GM18499 (cell line): ENCODE results near the gene TGFBI.

Experiments used
- ATAC-seq: cut with Tn5 transposase; IDR thresholded peaks from one replicate; pipeline ENCODE4 v1.9.1; 2021; ENCODE audit warnings: moderate number of reproducible peaks; ENCODE audit not compliant: insufficient read depth, unreplicated experiment

The TGFBI gene

DNA sequence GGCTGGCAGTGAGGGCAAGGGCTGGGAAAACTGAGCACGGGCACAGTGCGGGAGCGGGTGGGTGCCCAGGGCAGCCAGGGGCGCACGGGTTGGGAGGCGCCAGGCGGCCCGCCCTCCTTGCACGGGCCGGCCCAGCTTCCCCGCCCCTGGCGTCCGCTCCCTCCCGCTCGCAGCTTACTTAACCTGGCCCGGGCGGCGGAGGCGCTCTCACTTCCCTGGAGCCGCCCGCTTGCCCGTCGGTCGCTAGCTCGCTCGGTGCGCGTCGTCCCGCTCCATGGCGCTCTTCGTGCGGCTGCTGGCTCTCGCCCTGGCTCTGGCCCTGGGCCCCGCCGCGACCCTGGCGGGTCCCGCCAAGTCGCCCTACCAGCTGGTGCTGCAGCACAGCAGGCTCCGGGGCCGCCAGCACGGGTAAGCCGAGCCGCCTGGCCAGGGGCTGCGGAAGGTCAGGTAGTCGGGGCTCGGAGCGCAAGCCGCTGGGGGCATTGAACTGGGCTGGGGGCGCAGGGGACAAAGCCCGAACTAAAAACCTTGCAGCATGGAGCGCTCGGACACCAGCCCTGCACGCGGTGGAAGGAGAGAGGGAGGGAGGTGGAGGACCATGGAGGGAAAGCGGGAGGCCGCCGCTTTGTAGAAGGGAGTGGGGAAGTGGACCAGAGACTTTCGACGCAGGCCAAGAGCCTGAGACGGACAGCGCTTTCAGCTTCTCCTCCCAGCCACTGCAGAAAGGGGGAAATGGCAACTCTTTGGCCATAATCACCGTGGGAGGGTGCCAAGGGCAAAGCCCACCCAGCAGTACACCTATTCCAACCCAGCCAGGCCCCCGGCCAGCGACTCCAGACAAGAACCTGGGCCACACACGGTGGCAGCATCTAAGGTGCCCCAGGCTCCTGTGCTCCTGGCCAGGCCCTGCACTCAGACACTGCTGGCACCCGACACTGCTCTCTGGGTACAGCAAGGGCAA, at the start of gene TGFBI:
TGFBI (plus strand) TSS at position 207 of the 961 bp plus-strand sequence; CDS start at position 275, 68 bp downstream.
- ATAC-seq = no peak

DNA sequence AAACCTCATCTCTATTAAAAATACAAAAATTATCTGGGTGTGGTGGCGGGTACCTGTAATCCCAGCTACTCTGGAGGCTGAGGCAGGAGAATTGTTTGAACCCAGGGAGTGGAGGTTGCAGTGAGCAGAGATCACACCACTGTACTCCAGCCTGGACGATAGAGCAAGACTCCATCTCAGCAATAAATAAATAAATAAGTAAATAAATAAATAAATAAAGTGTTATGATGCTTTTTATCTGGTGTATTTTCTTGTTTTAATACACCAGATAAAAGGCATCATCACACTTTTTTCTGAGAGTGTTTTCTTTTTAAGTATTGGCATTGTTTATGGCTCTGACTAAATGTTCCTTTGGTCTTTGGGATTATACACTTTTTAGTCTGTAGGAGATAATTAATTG, 49.8 kb upstream of the TGFBI start:
- ATAC-seq = no peak

- no peak for ATAC-seq
Measured at GRCh38 chr5:135979510-135979909, 49.3 kb upstream of the TGFBI start.

- no peak for ATAC-seq
Measured at GRCh38 chr5:135980620-135981019, 48.2 kb upstream of the TGFBI start.

- no peak for ATAC-seq
Measured at GRCh38 chr5:135985951-135986350, 42.8 kb upstream of the TGFBI start.

GRCh38 chr5:135986401-135986800, 42.4 kb upstream of the TGFBI start:
- no peak for ATAC-seq

- no peak for ATAC-seq
Measured at GRCh38 chr5:135986891-135987401, 41.8 kb upstream of the TGFBI start.

DNA sequence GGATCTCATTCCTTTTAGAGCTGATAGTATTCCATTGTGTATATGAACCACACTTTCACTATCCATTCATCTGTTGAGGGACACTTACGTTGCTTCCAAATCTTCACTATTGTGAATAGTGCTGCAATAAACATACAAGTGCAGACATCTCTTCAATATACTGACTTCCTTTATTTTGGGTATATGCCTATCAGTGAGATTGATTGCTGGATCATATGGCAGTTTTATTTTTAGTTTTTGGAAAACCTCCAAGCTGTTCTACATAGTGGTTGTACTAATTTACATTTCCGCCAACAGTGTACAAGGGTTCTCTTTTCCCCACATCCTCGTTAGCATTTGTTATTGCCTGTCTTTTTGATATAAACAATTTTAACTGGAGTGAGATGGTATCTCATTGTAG, 40.2 kb upstream of the TGFBI start:
- no peak for ATAC-seq

DNA sequence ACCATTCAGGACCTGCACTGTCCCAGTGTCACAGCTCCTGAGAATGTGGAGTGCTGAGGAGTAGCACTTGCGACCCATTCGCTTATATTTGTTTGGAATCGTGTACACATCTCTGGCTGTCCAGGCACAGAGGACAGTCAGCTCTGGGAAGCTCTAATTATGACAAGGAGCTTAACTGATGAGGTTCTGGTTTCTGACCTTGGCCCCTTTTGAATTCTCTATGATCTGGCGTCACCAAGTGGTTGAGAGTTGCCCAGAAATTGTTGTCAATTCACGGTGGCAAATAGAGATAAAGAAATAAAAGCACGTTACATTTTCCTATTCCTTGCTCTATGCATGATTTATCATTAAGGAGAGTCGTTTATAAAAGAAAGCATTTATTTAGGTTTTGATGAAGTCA, 39.1 kb upstream of the TGFBI start:
- no peak for ATAC-seq

DNA sequence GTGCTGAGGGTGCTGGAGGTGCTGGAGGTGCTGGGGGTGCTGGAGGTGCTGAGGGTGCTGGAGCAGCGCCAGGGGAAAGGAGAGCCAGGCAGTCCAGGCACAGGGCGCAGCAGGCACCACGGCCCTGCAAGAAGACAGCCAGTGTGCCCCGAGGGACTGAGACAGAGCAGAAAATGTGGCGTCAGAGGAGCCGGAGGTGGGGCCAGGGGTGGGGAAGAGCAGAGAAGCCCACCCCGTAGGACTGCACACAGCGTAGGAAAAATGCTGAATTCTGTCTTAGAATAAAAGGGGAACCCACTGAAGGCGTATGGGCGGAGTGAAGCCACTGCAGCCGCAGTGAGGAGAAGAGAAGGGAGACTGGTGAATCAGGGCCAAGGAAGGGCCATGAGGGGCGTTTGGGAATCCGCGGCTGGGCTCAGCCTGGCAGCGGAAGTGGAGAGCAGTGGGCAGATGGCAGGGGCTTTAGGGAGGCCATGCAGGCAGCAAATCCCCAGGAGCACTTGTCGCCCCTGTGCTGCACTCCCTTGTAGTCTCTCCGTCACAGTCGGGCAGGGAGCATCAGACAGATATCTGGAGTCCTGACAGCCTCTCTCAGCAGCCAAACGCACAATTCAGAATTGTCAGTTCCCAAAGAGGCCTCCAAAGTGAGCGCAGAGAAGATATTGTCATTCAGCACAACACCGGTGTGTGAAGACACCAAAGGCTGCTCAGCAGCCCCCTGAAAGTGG, 38.1 kb upstream of the TGFBI start:
- ATAC-seq = no peak

- ATAC-seq = no peak
Measured at GRCh38 chr5:135991429-135991828, 37.4 kb upstream of the TGFBI start.

- no peak for ATAC-seq
Measured at GRCh38 chr5:135993335-135993879, 35.4 kb upstream of the TGFBI start.

GRCh38 chr5:135993880-135994636, 34.7 kb upstream of the TGFBI start:
- no peak for ATAC-seq

DNA sequence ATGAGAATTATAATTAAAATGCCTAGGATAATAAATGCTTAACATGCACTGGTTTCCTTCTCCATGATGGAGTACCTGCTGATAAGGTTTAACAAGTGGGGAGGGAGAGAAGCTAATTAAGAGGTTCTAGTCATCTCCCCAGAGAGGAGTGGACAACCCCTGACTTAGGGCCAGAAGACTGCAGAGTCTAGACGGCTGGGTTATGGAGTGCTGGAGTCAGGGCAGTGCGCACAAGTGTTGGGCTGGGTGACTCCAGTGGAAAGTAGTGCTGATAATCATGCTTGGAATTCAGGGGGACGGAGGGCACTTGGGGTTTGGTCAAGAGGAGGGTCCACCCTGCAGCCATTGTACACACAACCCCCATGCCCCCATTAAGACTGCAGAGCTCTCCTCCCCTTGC, 32.8 kb upstream of the TGFBI start:
- no peak for ATAC-seq

DNA sequence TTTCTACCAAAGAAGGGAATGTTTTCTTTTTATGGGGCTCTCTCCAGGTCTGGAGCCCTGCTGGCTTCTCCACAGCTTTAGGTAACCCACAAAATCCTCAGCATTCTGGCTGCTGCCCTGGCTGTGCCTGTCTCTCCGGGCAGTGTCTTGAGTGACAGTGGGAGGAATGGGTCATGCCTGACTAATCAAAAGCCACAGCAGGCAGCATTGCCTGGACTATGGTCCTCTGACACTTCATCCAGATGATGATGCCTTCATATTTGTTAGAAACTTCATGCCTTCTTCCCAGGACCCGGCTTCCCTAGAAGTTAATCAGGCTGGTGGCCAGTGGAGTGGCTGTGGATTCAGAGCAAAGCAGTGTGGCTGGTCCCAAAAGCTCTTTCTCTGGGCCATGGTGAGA, 32.2 kb upstream of the TGFBI start:
- no peak for ATAC-seq

DNA sequence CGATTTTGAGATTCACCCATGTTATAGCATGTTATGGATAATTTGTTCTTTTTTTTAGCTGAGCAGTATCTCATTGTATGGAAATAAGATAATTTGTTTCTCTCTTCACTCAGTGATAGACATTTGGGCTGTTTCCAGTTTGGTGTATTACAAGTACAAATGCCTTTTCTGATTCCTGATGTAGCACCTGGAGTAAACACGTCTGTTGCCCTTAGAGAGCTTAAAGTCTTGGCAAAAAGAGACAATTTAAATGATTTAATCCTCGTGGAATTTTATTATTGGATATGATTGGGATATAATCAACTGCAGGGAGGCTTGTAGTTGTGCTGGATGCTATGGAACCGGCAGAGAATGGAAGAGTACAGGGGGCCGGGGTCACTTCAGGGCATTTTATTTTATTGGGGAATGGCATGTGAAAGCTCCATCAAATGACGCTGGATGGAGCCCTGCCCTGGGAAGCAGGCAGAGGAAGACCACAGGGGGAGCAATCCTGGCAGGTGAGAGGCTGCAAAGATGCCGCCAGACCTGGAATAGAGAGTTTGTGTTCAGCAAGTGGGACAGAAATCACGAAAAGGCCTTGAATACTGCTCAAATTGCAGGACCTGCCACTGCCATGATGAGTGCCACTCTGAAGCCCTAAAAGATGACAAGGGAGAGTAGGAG, 31.0 kb upstream of the TGFBI start:
- ATAC-seq = no peak

DNA sequence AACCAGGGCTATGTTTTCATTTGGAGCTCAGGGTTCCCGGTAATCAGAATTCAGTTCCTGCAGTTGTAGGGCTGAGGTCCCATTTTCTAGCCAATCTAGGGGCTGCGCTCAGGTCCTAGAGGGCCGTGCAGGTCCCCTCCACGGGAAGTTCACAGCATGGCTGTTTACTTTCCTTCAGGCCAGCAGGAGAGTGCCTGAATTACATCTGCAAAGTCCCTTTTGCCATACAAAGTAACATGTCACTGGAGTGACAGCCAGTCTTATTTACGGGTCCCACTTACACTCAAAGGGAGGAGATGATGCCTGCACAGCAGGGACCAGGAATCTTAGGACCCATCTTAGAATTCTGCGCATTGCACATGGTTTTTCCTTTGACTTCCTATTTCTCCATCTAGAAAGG, 29.9 kb upstream of the TGFBI start:
- no peak for ATAC-seq

DNA sequence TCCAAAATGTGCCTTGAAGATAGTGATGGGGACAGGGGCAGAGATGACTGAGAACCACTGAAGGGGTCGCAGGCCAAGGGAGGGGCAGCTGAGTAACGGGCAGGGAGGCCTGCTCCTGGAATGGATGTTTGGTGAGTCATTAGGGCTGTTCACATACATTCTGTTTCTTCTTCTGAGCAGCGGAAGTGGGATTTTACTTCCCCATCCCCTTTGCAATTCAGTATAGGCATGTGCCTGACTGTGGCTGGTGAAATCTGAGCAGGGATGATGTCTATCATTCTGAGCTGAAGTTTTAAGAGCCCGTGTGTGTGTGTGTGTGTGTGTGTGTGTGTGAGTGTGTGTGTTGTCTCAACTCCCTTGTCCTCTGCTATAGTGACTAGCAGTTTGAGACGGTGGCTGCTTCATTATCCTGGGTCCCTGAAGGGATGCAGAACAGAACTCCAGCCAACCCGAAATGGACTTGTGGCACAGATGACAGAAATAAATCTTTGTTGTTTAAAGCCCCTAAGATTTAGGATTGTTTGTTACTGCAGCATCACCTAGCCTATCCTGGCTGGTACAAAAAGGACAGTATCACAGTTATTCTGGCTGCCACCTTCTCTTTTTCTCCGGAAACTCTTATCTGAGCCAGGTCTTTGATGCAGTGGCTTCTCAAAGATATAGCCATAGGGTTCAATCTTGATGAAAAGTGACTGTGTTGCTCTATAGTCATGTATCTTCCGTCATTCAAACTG, 29.2 kb upstream of the TGFBI start:
- ATAC-seq = no peak

DNA sequence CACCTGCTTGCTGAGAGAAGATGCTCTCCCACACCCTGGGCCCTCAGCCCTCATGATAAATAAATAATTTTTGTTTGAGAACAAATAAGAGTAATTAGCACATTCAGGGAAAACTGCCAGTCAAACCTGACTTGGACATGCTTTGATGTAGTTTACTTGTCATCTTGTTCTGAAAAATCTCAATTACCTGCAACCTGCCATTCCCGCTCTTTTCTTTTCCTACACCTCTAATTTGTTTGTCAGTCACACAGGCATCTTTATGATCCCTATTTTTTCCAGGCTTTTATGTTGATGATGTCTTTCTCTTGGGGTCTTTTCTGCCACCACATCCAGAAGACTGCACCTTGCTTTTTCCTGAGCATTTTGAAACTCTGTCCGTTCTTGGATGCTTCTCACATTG, 28.6 kb upstream of the TGFBI start:
- ATAC-seq = no peak
